OCI-LY1 (cell line): ENCODE results near the gene HOXB7.

Experiments
- CTCF ChIP-seq: fragments of 200-600 bp; sonication (generic), shearing (Covaris generic); IDR thresholded peaks from 2 replicates; pipeline ENCODE4 v1.5.1; 2017; ENCODE audit warnings: mild to moderate bottlenecking, antibody characterized with exemption, low read length, moderate library complexity, mixed read lengths
- EZH2 ChIP-seq: fragments of 200-600 bp; sonication (generic), shearing (Covaris generic); IDR thresholded peaks from 2 replicates; pipeline ENCODE4 v1.8.0; 2017; ENCODE audit warnings: borderline replicate concordance, mixed run types, mild to moderate bottlenecking, antibody characterized with exemption, low read length, moderate library complexity, mixed read lengths

DNA sequence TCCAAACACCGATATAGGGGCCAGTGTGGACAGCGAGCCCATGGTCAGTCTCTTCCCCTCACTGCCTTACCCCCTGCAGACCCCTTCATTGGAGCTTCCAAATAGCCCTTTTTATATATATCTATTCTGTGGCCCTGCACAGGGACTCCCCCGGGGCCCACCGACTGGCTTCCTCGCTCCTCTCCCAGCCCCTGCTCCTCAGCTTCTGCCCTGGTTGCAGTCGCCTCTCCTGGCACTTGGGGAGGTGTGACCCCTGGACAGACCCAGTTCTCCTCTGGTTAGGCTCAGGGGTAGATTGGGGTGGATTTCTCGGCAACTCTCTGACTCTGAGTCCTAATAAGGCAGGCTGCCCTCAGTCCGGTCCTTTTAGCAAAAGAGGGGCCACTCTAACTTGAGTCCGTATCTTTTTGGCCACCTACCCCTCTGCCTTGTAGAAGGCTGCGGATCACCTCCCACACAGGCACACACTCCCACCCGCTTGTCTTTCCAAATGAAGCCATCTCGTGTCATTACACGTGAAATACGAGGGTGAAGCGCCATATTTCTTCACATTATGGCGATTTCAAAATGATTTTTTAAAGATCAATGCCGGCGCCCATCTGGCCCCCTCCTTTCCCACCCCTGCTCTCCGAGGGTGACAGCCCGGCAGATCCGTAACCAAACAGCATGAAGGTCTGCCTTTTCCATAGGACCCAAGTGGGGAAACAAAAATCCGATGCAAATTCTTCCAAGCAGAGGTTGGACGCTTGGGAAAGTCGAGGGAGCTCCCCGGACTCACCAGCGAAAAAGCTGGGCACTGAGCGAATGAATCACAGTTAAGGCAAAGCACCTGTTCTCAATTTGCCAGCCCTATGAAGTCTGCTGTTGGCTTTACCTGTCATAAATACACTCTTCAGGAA, 17.1 kb upstream of the HOXB7 start:
- TF ChIP-seq EZH2 (no peak), CTCF (no peak)
